H1 (cell line): Measurements from ENCODE around the gene LRP8. TPM values are rescaled to one million over a fixed set of nuclear protein-coding genes. Genes with fewer than 3 reads are reported as not detected.

Source experiments
- CTCF ChIA-PET: fragments of 300-600 bp; sonication (Branson Sonifier 250); formaldehyde crosslinking; loops from one replicate; lab custom pipeline; 2021; ENCODE audit not compliant: partially characterized antibody; lab: Charles Lee
- POLR2A ChIA-PET: fragments of 300-600 bp; sonication (Branson Sonifier 250); formaldehyde crosslinking; loops from one replicate; lab custom pipeline; 2021; ENCODE audit warnings: inconsistent platforms; ENCODE audit not compliant: partially characterized antibody; lab: Charles Lee
- DNase-seq, 2 experiments: peaks; one replicate each; pipeline versions ENCODE4 v3.0.0 to v3.0.0-alpha.2; 2010 to 2022; ENCODE audit warnings: low spot score in 2 of 2, low read depth in 1 of 2, mixed read lengths in 1 of 2
- FAIRE-seq: peaks from 2 replicates; lab custom pipeline; 2011; peaks lifted over from hg19 to GRCh38; lab: Jason Lieb, UNC
- H2AFZ ChIP-seq: 2 replicates; pipeline ENCODE4 v1.8.1; 2012; ENCODE audit warnings: low read length, inconsistent platforms
- H2AK5ac ChIP-seq: 2 replicates; pipeline ENCODE4 v1.6.1; 2013; ENCODE audit warnings: low read depth, low read length
- H2BK120ac ChIP-seq: replicated peaks from 2 replicates; pipeline ENCODE3; 2013; ENCODE audit warnings: low read depth, low read length, inconsistent platforms
- H2BK12ac ChIP-seq: 2 replicates; pipeline ENCODE4 v1.6.1; 2013; ENCODE audit warnings: low read depth, low read length
- H2BK15ac ChIP-seq: 2 replicates; pipeline ENCODE4 v1.6.1; 2013; ENCODE audit warnings: low read length
- H2BK20ac ChIP-seq: 2 replicates; pipeline ENCODE4 v1.6.1; 2013; ENCODE audit warnings: low read length
- H2BK5ac ChIP-seq: 2 replicates; pipeline ENCODE4 v1.6.1; 2013; ENCODE audit warnings: low read depth, low read length
- H3K14ac ChIP-seq: 2 replicates; pipeline ENCODE4 v1.6.1; 2013; ENCODE audit warnings: inconsistent platforms; ENCODE audit not compliant: insufficient read length
- H3K18ac ChIP-seq: 2 replicates; pipeline ENCODE4 v1.6.1; 2013; ENCODE audit warnings: low read length; ENCODE audit errors: extremely low read depth
- H3K23ac ChIP-seq: 2 replicates; pipeline ENCODE4 v1.6.1; 2013; ENCODE audit warnings: inconsistent platforms; ENCODE audit not compliant: insufficient read length
- H3K23me2 ChIP-seq: 2 replicates; pipeline ENCODE4 v1.6.1; 2013; ENCODE audit warnings: low read depth, low read length
- H3K27ac ChIP-seq: 2 replicates; pipeline ENCODE4 v1.6.1; 2011; ENCODE audit warnings: low read depth, low read length, inconsistent platforms
- H3K27me3 ChIP-seq, 4 experiments: replicated peaks in 1 of 4; 1 replicate in 1 of 4; 2 replicates in 3 of 4; pipeline versions ENCODE4 v1.6.1 to v1.8.1; 2011 to 2013; ENCODE audit warnings: low read length in 3 of 4, mild to moderate bottlenecking in 3 of 4, inconsistent platforms in 2 of 4, mixed read lengths in 2 of 4, moderate library complexity in 1 of 4; ENCODE audit not compliant: control insufficient read depth in 3 of 4, insufficient read depth in 3 of 4; ENCODE audit errors: extremely low read depth in 1 of 4
- H3K36me3 ChIP-seq, 4 experiments: 2 replicates each; pipeline versions ENCODE4 v1.6.1 to v1.8.1; 2011 to 2013; ENCODE audit warnings: mild to moderate bottlenecking in 4 of 4, low read length in 3 of 4, moderate library complexity in 2 of 4, control low read depth in 1 of 4, inconsistent platforms in 1 of 4; ENCODE audit not compliant: insufficient read depth in 4 of 4, control insufficient read depth in 2 of 4
- H3K4ac ChIP-seq: replicated peaks from 2 replicates; pipeline ENCODE3; 2013; ENCODE audit warnings: low read length, low read depth, mixed read lengths, inconsistent platforms; ENCODE audit not compliant: insufficient read length
- H3K4me1 ChIP-seq, 4 experiments: replicated peaks in 1 of 4; 1 replicate in 1 of 4; 2 replicates in 3 of 4; pipeline versions ENCODE4 v1.6.1 to v1.8.1; 2011 to 2013; ENCODE audit warnings: low read length in 3 of 4, inconsistent platforms in 2 of 4, mixed read lengths in 1 of 4; ENCODE audit not compliant: insufficient read depth in 4 of 4, control insufficient read depth in 3 of 4
- H3K4me2 ChIP-seq, 2 experiments: 2 replicates each; pipeline versions ENCODE4 v1.6.1 to v1.8.1; 2011 to 2013; ENCODE audit warnings: low read depth in 2 of 2, low read length in 2 of 2, control low read depth in 1 of 2, inconsistent platforms in 1 of 2, mild to moderate bottlenecking in 1 of 2; ENCODE audit not compliant: insufficient read depth in 1 of 2
- H3K4me3 ChIP-seq, 4 experiments: fragments of 200-600, 300-600 bp in 1 of 4; sonication (generic), shearing (Covaris generic), sonication (Bioruptor Twin) in 1 of 4; 2 replicates each; pipeline versions ENCODE4 v1.5.1 to v1.8.1; 2011 to 2016; ENCODE audit warnings: low read length in 4 of 4, low read depth in 3 of 4, control low read depth in 2 of 4, inconsistent platforms in 2 of 4, mild to moderate bottlenecking in 2 of 4, mixed read lengths in 1 of 4, moderate library complexity in 1 of 4; ENCODE audit not compliant: insufficient read depth in 2 of 4; ENCODE audit errors: extremely low read depth in 1 of 4
- H3K56ac ChIP-seq: replicated peaks from 2 replicates; pipeline ENCODE3; 2013; ENCODE audit warnings: low read depth, mild to moderate bottlenecking, mixed read lengths, low read length, inconsistent platforms; ENCODE audit not compliant: insufficient read length
- H3K79me1 ChIP-seq: 2 replicates; pipeline ENCODE4 v1.6.1; 2013; ENCODE audit warnings: low read depth, low read length, control low read depth
- H3K79me2 ChIP-seq, 2 experiments: 2 replicates each; pipeline versions ENCODE4 v1.6.1 to v1.8.1; 2012 to 2013; ENCODE audit warnings: low read length in 2 of 2, mild to moderate bottlenecking in 2 of 2, inconsistent platforms in 1 of 2; ENCODE audit not compliant: insufficient read depth in 2 of 2, control insufficient read depth in 1 of 2
- H3K9ac ChIP-seq, 4 experiments: replicated peaks in 1 of 4; 1 replicate in 1 of 4; 2 replicates in 3 of 4; pipeline versions ENCODE4 v1.6.1 to v1.8.1; 2011 to 2013; ENCODE audit warnings: low read depth in 3 of 4, low read length in 3 of 4, control low read depth in 2 of 4, mild to moderate bottlenecking in 2 of 4, moderate library complexity in 2 of 4, inconsistent platforms in 1 of 4; ENCODE audit errors: extremely low read depth in 1 of 4
- H3K9me3 ChIP-seq, 2 experiments: 2 replicates each; pipeline versions ENCODE4 v1.6.1 to v1.8.1; 2012 to 2013; ENCODE audit warnings: mild to moderate bottlenecking in 2 of 2, moderate library complexity in 2 of 2, control low read depth in 1 of 2, inconsistent platforms in 1 of 2, low read depth in 1 of 2, low read length in 1 of 2, mixed read lengths in 1 of 2; ENCODE audit not compliant: insufficient read depth in 2 of 2
- H4K20me1 ChIP-seq, 2 experiments: replicated peaks in 1 of 2; 2 replicates each; pipeline versions ENCODE3 to v1.8.1; 2011 to 2013; ENCODE audit warnings: inconsistent platforms in 2 of 2, low read length in 2 of 2, mild to moderate bottlenecking in 1 of 2; ENCODE audit not compliant: insufficient read depth in 2 of 2, control insufficient read depth in 1 of 2
- H4K5ac ChIP-seq: 2 replicates; pipeline ENCODE4 v1.6.1; 2013; ENCODE audit warnings: low read length, low read depth, mixed read lengths, inconsistent platforms; ENCODE audit not compliant: insufficient read length
- H4K8ac ChIP-seq: 2 replicates; pipeline ENCODE4 v1.8.0; 2013; ENCODE audit warnings: mild to moderate bottlenecking, moderate library complexity, low read length, inconsistent platforms; ENCODE audit not compliant: insufficient read depth; ENCODE audit errors: extremely low read depth
- H4K91ac ChIP-seq: replicated peaks from 2 replicates; pipeline ENCODE3; 2013; ENCODE audit warnings: low read length, mixed read lengths, inconsistent platforms; ENCODE audit not compliant: insufficient read length
- BCL11A ChIP-seq, 2 experiments: IDR thresholded peaks; one replicate each; pipeline ENCODE4 v1.6.1; 2011; ENCODE audit warnings: low read depth in 2 of 2, low read length in 2 of 2, mild to moderate bottlenecking in 2 of 2
- EP300 ChIP-seq, 2 experiments: IDR thresholded peaks; 1 replicate in 1 of 2; 2 replicates in 1 of 2; pipeline ENCODE4 v1.6.1; 2011 to 2012; ENCODE audit warnings: low read depth in 2 of 2, low read length in 2 of 2, mild to moderate bottlenecking in 2 of 2, borderline replicate concordance in 1 of 2, inconsistent platforms in 1 of 2, moderate library complexity in 1 of 2
- HDAC6 ChIP-seq: IDR thresholded peaks from one replicate; pipeline ENCODE4 v1.7.1; 2012; ENCODE audit warnings: low read depth, mild to moderate bottlenecking, inconsistent platforms, low read length, moderate library complexity
- JUN ChIP-seq: IDR thresholded peaks from 2 replicates; pipeline ENCODE4 v1.6.1; 2011; ENCODE audit warnings: low read depth, mild to moderate bottlenecking, improper control_type of control experiment, low read length
- KDM1A ChIP-seq: fragments of 200-600, 300-600 bp; sonication (generic); IDR thresholded peaks from 2 replicates; pipeline ENCODE4 v1.7.1; 2016; ENCODE audit warnings: mild to moderate bottlenecking, low read length, borderline replicate concordance
- MAFK ChIP-seq: IDR thresholded peaks from 2 replicates; pipeline ENCODE4 v1.6.1; 2012; ENCODE audit warnings: low read depth, mild to moderate bottlenecking, improper control_type of control experiment, low read length
- NANOG ChIP-seq: IDR thresholded peaks from 2 replicates; pipeline ENCODE4 v1.6.1; 2011; ENCODE audit warnings: low read length, low read depth, mild to moderate bottlenecking, inconsistent platforms; ENCODE audit not compliant: insufficient read depth, poor library complexity, severe bottlenecking
- RXRA ChIP-seq: IDR thresholded peaks from 2 replicates; pipeline ENCODE4 v1.6.1; 2011; ENCODE audit warnings: low read depth, mild to moderate bottlenecking, low read length, moderate library complexity; ENCODE audit not compliant: insufficient read depth
- SAP30 ChIP-seq: fragments of 300-600 bp; sonication (generic); IDR thresholded peaks from 2 replicates; pipeline ENCODE4 v1.7.1; 2012; ENCODE audit warnings: low read length, moderate library complexity, mild to moderate bottlenecking, inconsistent platforms; ENCODE audit not compliant: insufficient read depth, insufficient replicate concordance
- SIRT6 ChIP-seq: IDR thresholded peaks from one replicate; pipeline ENCODE4 v1.7.1; 2012; ENCODE audit warnings: low read length, inconsistent platforms
- SIX5 ChIP-seq: IDR thresholded peaks from 2 replicates; pipeline ENCODE4 v1.6.1; 2011; ENCODE audit warnings: mild to moderate bottlenecking, low read depth, low read length
- YY1 ChIP-seq: IDR thresholded peaks from 2 replicates; pipeline ENCODE4 v1.6.1; 2011; ENCODE audit warnings: low read depth, mild to moderate bottlenecking, low read length
- WGBS, 2 experiments: shearing (Covaris generic) in 1 of 2; methylation state at CpG; one replicate each; pipeline versions ENCODE4 v1.1.6 to v1.1.7; 2013 to 2015; ENCODE audit warnings: low lambda C conversion rate in 2 of 2, mixed read lengths in 2 of 2, inconsistent platforms in 1 of 2, low coverage in 1 of 2, missing lambda C conversion rate in 1 of 2; ENCODE audit not compliant: insufficient replicate concordance in 2 of 2, insufficient coverage in 1 of 2, insufficient read length in 1 of 2; ENCODE audit errors: extremely low coverage in 1 of 2, missing lambda C conversion rate in 1 of 2; 5-methylcytosine and 5-hydroxymethylcytosine counted together
- polyA plus RNA-seq, 7 experiments: library from polyadenylated mRNA; depleted of rRNA in 3 of 7; stranded (reverse) in 5 of 7; unstranded in 2 of 7; fragments of >200 nt in 5 of 7; fragments of 200-250 nt in 2 of 7; gene quantifications; 1 replicate in 5 of 7; 2 replicates in 1 of 7; 4 replicates in 1 of 7; pipeline versions ENCODE4 v1.2.1 to v1.2.3, GENCODE V29; 2011 to 2013; ENCODE audit warnings: missing spikeins in 2 of 7, mixed read lengths in 2 of 7
- total RNA-seq: library from RNA; stranded (reverse); fragmentation: NEBNext Ultra II Directional; extraction: Animal tissue kit (Norgen Biotek cat#: 25700); gene quantifications from 2 replicates; pipeline ENCODE4 v1.2.1, GENCODE V29; 2021
- TF ChIP-seq, protein P1 (sequence below): IDR thresholded peaks from 2 replicates; pipeline ENCODE4 v1.6.1; 2011; ENCODE audit warnings: low read depth, mild to moderate bottlenecking, low read length; ENCODE audit not compliant: insufficient read depth

LRP8 gene
- total and polyA plus RNA-seq, 2 of the 8 experiments (the other 6 are each of a cell fraction or from before 2014, with no cell fraction given) = 63.2 to 66.4 TPM

DNA sequence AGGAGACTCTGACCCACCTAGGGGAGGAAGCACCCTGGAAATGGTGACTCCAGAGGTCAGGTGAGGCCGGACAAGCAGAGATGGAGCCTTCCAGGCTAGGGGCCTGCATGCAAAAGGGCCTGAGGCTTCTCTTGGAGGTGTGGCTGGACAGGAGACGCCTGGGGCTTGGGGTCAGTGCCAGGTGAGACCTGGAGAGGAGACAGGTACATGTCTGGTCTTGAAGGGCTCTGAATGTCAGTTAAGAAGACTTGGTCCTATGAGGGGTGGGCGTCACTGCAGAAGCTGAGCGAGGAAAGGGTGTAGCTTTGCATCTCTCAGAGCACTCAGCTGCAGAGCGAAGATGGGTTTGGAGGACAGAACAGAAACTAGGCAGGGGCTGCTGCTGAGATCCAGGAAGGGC, 14.3 kb downstream of the LRP8 start:
- H2BK120ac ChIP-seq = no peak overlapping the region
- no peak overlapping the region for H4K5ac ChIP-seq
- ChIA-PET POLR2A (interaction anchor here (0.7 to 1.2 kb wide), 2 partner anchors 11 to 17 kb away, joined by 3 read pairs; no protein-coding TSS in a partner anchor), CTCF (interaction anchor here (1.7 to 2.3 kb wide), 3 partner anchors 23 to 79 kb away, joined by 3 to 10 read pairs (median 7); no protein-coding TSS in a partner anchor)
- H2AFZ ChIP-seq = no peak overlapping the region
- H4K8ac ChIP-seq = peak overlapping the region; percentile 58
- no peak overlapping the region for H2BK5ac ChIP-seq
- no peak overlapping the region for H3K27ac ChIP-seq
- H2BK15ac ChIP-seq = no peak overlapping the region
- no peak overlapping the region for H3K14ac ChIP-seq
- no peak overlapping the region for H2BK12ac ChIP-seq
- FAIRE-seq = no peak
- WGBS, 2 experiments = 86% methylated on average over 5 of the region's 5 CpGs; no CpG with 5 or more reads in 1 of the 2 experiments
- H2BK20ac ChIP-seq = no peak overlapping the region
- H2AK5ac ChIP-seq = no peak overlapping the region
- H3K4me1 ChIP-seq = peaks cover 0 to 12% (median 4%) of the 10 kb centered on the region in 4 experiments; a peak in 4 of 7 replicates
- H3K9ac ChIP-seq = no peak overlapping the region
- H3K4me3 ChIP-seq = no peak overlapping the region
- H3K23ac ChIP-seq = no peak overlapping the region
- H4K91ac ChIP-seq = no peak overlapping the region
- H3K36me3 ChIP-seq = peaks cover 0 to 27% (median 8%) of the 10 kb centered on the region in 4 experiments; a peak in 5 of 8 replicates
- H3K56ac ChIP-seq = no peak overlapping the region
- no peak overlapping the region for H3K18ac ChIP-seq
- H3K4me2 ChIP-seq = no peak overlapping the region
- no peaks in the 10 kb centered on the region for H3K9me3 ChIP-seq
- no peak overlapping the region for H3K4ac ChIP-seq
- no peaks in the 10 kb centered on the region for H3K27me3 ChIP-seq
- peaks cover 3 to 78% of the 10 kb centered on the region in 2 experiments; a peak in 3 of 4 replicates for H3K79me2 ChIP-seq
- no peaks in the 10 kb centered on the region for H3K23me2 ChIP-seq
- H4K20me1 ChIP-seq = peaks cover 23 to 54% of the 10 kb centered on the region in 2 experiments
- no peak for DNase-seq
- H3K79me1 ChIP-seq = peaks cover 44% of the 10 kb centered on the region
- TF ChIP-seq SIRT6 (no peak), MAFK (no peak), HDAC6 (no peak), NANOG (no peak), BCL11A (IDR thresholded peaks at IDR 0.05; ENCODE audit: low read depth in 2 of 2, low read length in 2 of 2) (no peak), KDM1A (no peak), YY1 (no peak), RXRA (no peak), EP300 (IDR thresholded peaks at IDR 0.05; ENCODE audit: borderline replicate concordance in 1 of 2, low read depth in 2 of 2, low read length in 2 of 2) (no peak), JUN (no peak), SAP30 (no peak), SIX5 (no peak)
- TF ChIP-seq, protein P1, sequence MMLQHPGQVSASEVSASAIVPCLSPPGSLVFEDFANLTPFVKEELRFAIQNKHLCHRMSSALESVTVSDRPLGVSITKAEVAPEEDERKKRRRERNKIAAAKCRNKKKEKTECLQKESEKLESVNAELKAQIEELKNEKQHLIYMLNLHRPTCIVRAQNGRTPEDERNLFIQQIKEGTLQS = no peak
